HL-60 (cell line): ENCODE data around the gene CTSC.

ENCODE experiments used
- CTCF ChIP-seq: IDR thresholded peaks from one replicate; pipeline ENCODE4 v1.5.1; 2011; ENCODE audit warnings: low read length, control low read depth, inconsistent platforms; ENCODE audit not compliant: insufficient read depth
- GABPA ChIP-seq: IDR thresholded peaks from 2 replicates; pipeline ENCODE4 v1.6.1; 2012; ENCODE audit warnings: low read depth
- POLR2AphosphoS5 ChIP-seq: IDR thresholded peaks from 2 replicates; pipeline ENCODE4 v1.6.1; 2012; ENCODE audit warnings: low read depth
- REST ChIP-seq: IDR thresholded peaks from 2 replicates; pipeline ENCODE4 v1.6.1; 2012; ENCODE audit warnings: low read depth; ENCODE audit not compliant: insufficient replicate concordance
- SPI1 ChIP-seq: IDR thresholded peaks from 2 replicates; pipeline ENCODE4 v1.6.1; 2012; ENCODE audit warnings: low read depth, mild to moderate bottlenecking, borderline replicate concordance

- TF ChIP-seq POLR2AphosphoS5 (no peak), CTCF (no peak), REST (no peak), GABPA (no peak), SPI1 (no peak)
Measured at GRCh38 chr11:88305430-88305829, 32.1 kb downstream of the CTSC start.
